ENCODE measurements around the gene RAB12. TPM values are rescaled to one million over a fixed set of nuclear protein-coding genes. Genes with fewer than 3 reads are reported as not detected.

Gene RAB12
- total RNA-seq, 1 donor from 2014 or later, result 78.5 TPM

DNA sequence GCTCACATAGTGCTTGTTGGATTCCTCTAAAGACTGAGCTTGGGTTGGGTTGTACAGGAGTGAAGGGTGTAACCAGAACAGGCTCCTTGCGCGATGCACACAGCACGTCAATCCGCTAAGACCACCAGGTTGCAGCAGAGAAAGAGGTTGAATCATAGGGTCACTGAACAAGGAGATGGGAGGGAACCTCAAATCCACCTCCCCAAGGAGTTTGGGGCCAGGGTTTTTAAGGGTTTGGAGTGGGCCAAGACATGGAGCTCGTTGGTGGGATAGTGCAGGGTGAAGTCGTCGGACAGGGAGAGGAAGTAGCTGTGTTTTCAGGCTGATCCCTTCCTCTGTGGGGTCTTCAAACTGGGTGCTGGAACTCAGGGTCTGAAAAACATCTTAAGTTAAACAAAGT, 75.3 kb downstream of the RAB12 start:
- no peak for DNase-seq (ENCODE audit: low spot score)

DNA sequence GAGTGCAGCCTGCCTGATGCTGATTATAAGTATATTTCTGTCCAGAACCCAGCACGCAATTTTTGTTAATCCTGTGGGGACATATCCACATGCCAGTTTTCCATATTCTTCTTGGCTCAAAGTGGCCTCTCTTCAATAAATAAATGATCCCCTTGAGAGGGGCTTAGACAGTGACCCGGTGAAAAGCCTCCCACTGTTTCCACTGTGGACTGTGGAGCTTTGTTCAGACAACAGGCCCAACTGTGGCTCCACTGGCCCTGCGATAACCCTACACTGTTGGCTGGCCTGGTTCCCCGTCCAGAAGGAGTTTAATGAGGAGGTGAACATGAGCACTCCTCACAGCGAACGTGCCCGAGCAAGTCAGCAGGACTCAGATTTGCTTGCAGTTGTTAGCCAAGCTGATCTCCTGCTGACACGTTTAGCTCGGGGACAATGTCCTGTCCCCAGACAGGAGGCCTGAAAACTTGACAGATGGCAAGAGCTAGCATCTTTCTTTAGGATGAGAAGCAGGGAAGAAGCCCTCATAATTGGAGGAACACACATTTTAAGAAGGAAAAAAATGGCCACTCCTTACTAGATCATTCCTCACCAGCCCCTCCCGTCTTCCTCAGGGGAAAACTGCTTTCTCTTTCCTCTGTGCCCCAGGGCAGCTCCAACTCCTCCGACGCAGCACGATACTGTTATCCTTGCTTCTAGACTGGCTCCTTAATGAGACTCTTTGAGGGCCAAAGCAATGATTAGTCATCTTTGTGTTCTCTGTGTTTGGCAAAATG, 76.1 kb downstream of the RAB12 start:
- DNase-seq (ENCODE audit: low spot score), result no peak

DNA sequence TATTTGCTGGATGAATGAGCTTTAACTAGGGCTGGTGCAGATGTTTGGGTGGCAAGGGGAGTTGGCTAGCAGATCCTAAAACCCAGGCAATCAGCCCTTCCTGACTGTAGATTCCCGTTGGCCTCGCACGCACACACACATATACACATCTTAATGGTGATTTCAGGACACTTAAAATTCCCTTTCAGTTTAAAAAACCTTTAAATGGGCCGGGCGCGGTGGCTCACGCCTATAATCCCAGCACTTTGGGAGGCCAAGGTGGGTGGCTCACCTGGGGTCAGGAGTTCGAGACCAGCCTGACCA, 76.6 kb downstream of the RAB12 start:
- no peak for DNase-seq (ENCODE audit: low spot score)

DNA sequence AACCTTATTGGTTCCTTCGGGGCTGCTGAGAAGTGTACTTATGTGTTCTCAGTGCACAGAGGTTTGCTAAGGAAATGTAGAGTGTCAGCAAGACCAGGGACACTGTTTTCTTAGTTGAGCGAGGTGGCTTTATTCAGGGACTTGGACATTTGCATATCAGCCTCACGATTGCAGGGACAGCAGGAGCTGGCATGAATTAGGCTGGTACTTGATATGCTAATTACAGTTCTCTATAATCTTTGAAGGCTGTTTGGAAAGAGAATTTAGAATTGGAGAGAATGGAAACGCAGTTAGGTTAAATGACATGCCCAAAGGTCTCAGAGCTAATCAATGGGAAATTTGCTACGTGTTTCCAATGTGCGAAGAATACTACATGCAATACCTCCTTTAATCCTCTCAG, 77.4 kb downstream of the RAB12 start:
- no peak for DNase-seq (ENCODE audit: low spot score)

DNA sequence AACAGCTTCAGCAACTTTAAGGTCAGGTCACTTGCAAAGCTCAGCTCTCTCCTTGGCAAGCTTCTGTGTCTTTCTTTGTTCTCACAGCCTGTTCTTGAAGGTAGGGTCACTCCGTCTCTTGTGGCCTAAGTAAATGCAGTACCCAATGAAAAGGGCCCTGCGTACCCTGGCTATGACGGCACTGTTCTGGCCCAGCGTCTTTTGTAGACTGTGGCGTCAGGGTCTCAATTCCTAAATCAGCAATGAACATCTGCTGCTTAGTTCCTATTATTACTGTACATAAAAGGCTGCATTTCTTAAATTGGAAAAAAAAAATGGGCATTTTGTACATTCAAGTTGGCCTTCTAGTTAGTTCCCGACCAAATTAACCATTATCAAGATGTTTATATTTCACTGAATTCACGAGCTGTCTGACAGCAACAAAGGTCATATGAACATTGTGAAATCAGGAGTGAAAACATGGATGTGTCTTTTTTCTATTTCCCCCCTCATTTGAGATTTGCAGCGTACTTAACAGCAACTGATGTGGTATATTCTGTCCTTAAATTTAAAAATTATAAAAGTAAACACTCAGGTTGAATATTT, 79.1 kb downstream of the RAB12 start:
- DNase-seq (ENCODE audit: low spot score), result no peak

DNA sequence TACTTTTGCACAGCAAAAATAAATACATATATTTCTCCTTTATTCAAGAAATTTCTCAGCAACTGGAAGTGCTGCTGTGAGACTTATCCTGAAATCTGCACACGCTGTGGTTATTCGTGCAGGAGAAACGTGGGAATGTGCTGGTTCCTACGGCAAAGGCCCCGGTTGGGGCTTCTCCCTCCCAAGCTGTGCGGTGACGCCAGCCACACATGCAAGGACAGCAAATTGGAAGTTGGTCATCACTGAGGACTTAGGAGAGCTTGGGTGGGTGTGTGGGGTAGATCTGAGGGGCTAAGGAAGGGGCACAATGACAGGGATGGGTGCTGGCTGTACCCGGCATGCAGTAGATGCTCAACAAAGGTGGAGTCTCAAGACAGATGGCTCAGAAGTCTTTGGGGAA, 79.6 kb downstream of the RAB12 start:
- no peak for DNase-seq (ENCODE audit: low spot score)

Other genes starting within 250 kb of the RAB12 start
- 57.3 TPM for gene MTCL1, start 96.1 kb downstream of the RAB12 start, total RNA-seq (ENCODE audit: insufficient read depth, low replicate concordance)

All from umbilical cord (tissue), 2 donors.